Left kidney (tissue), 8 donors: ENCODE data around the gene LRMDA. TPM values are rescaled to one million over a fixed set of nuclear protein-coding genes. Genes with fewer than 3 reads are reported as not detected.

Source experiments
- DNase-seq: peaks from one replicate; pipeline ENCODE4 v3.0.0-alpha.2; 2013
- long read RNA-seq, 8 donors: transcript quantifications; one replicate each; lab custom pipeline, GENCODE V29; 2026
- polyA plus RNA-seq: library from polyadenylated mRNA; unstranded; fragments of 120-200 nt; gene quantifications from one replicate; pipeline ENCODE4 v1.2.1, GENCODE V29; 2013; ENCODE audit not compliant: insufficient read length

LRMDA gene
- 18.0 TPM for polyA plus RNA-seq
- long read RNA-seq, donor 1, transcript LRMDA-216 (3 exons, 393 nt), result major isoform, 14 of 14 reads
- long read RNA-seq, donor 1, partial matches to known transcripts, result 0 of 14 reads
- long read RNA-seq, donor 1, other reads (novel, unspliced or antisense), result 0 of 14 reads
- long read RNA-seq, donor 2, transcript LRMDA-216 (3 exons, 393 nt), result major isoform, 7 of 7 reads
- long read RNA-seq, donor 2, partial matches to known transcripts, result 0 of 7 reads
- long read RNA-seq, donor 2, other reads (novel, unspliced or antisense), result 0 of 7 reads
- long read RNA-seq, donor 3, transcript LRMDA-216 (3 exons, 393 nt), result major isoform, 7 of 7 reads
- long read RNA-seq, donor 3, partial matches to known transcripts, result 0 of 7 reads
- long read RNA-seq, donor 3, other reads (novel, unspliced or antisense), result 0 of 7 reads
- long read RNA-seq, donor 4, partial matches to known transcripts, result 0 of 1 reads
- long read RNA-seq, donor 4, other reads (novel, unspliced or antisense), result 0 of 1 reads
- long read RNA-seq, donor 5, transcript LRMDA-216 (3 exons, 393 nt), result major isoform, 21 of 21 reads
- long read RNA-seq, donor 5, partial matches to known transcripts, result 0 of 21 reads
- long read RNA-seq, donor 5, other reads (novel, unspliced or antisense), result 0 of 21 reads
- long read RNA-seq, donor 6, transcript LRMDA-216 (3 exons, 393 nt), result major isoform, 12 of 12 reads
- long read RNA-seq, donor 6, partial matches to known transcripts, result 0 of 12 reads
- long read RNA-seq, donor 6, other reads (novel, unspliced or antisense), result 0 of 12 reads
- long read RNA-seq, donor 7, transcript LRMDA-216 (3 exons, 393 nt), result major isoform, 10 of 10 reads
- long read RNA-seq, donor 7, partial matches to known transcripts, result 0 of 10 reads
- long read RNA-seq, donor 7, other reads (novel, unspliced or antisense), result 0 of 10 reads
- long read RNA-seq, donor 8, partial matches to known transcripts, result 0 of 4 reads
- long read RNA-seq, donor 8, other reads (novel, unspliced or antisense), result 0 of 4 reads

- DNase-seq, result no peak
Observed at GRCh38 chr10:75431180-75432111, at the start of gene LRMDA. Gene LRMDA, plus strand, starts transcription at chr10:75431624.

GRCh38 chr10:75386128-75386527, 45.3 kb upstream of the LRMDA start:
- DNase-seq, result no peak

GRCh38 chr10:75388082-75388481, 43.3 kb upstream of the LRMDA start:
- no peak for DNase-seq

DNA sequence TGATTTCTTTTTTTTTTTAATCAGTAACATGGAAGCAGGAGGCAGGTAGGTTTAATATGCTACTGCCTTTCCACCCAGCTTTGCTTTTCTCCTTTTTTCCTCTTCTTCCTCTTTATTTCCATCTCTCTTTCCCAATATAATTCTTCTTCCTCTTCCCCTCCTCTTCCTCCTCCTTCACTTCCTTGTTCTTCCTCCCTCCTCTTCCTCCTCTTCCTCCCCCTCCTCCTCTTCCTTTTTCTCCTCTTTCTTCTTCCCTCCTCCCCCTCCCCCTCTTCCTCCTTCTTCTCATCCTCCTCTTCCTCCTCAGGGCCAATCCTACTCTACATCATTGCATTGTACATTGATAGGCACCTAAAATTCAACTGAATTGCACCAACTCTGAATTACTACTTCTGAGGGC, 41.2 kb upstream of the LRMDA start:
- DNase-seq, result no peak

GRCh38 chr10:75392271-75392670, 39.2 kb upstream of the LRMDA start:
- no peak for DNase-seq

DNA sequence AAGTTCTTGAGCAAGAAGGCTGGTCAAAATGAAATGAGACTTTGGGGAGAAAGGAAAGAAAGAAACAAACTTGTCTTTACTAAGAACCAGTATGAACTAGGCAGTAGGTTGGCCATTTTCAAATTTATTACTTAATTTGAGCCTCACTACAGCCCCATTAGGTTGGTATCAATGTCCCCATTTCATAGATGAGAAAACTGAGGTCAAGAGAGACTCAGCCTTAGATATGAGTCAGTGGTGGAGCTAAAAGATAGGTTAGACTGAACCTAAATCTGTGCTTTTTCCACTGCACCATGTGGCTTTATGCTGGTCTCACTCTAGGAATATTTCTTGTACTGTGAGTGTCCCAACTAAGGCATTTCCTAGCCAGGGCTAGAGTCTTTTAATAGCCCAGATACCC, 38.7 kb upstream of the LRMDA start:
- DNase-seq, result no peak

DNA sequence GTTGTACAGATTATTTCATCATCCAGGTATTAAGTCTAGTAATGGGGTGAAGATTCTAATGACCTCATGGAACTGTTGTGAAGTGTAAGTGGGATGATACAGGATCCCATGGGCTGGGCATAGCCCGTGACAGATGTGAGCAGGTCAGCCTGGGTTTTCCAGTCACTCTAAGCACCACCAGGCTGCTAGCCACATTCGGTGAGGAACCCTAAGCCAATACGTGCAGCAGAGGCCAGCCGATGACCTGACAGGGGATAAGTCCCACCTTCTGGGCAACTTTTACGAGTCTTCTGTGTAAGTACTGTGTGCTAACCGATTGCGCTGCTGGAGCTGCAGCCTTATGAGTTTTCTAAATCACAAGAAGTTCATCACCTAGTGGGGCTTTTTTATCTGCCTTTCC, 37.2 kb upstream of the LRMDA start:
- no peak for DNase-seq

GRCh38 chr10:75395066-75395931, 36.1 kb upstream of the LRMDA start:
- DNase-seq, result peak; percentile 77

DNA sequence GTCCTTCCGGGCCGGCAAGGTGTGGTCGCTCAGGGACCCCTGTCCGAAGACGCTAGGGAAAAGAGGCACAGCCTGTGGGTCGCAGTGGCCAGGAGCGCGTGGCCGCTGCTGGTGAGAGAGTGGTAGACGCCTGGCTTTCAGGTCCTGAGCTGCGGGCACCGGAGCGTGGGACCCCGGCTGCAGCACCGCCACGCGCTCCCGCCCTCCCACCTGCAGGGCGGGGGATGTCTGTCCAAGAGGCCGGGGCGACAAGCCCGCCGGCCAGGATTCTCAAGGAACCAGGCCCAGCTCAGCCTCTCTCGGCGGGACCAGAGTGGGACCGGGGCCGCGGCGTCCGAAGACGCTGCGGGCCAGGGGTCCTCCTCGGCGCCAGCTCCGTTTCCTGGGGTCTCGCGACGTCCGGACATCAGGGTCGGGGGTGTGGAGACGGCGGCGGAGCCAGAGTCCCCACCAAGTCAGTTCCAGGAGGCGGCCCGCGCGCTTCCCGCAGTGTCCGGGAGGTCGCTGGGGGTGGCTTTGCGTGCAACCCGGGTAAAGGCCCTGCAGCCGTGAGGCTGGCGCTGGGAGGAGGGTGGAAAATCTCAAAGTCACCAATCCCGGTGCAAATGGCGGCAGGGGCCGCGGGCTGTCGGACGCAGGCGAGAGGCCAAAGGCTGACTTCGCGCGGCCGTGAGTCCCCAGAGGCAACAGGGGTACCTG, 35.3 kb upstream of the LRMDA start:
- DNase-seq, result peak; percentile 46

DNA sequence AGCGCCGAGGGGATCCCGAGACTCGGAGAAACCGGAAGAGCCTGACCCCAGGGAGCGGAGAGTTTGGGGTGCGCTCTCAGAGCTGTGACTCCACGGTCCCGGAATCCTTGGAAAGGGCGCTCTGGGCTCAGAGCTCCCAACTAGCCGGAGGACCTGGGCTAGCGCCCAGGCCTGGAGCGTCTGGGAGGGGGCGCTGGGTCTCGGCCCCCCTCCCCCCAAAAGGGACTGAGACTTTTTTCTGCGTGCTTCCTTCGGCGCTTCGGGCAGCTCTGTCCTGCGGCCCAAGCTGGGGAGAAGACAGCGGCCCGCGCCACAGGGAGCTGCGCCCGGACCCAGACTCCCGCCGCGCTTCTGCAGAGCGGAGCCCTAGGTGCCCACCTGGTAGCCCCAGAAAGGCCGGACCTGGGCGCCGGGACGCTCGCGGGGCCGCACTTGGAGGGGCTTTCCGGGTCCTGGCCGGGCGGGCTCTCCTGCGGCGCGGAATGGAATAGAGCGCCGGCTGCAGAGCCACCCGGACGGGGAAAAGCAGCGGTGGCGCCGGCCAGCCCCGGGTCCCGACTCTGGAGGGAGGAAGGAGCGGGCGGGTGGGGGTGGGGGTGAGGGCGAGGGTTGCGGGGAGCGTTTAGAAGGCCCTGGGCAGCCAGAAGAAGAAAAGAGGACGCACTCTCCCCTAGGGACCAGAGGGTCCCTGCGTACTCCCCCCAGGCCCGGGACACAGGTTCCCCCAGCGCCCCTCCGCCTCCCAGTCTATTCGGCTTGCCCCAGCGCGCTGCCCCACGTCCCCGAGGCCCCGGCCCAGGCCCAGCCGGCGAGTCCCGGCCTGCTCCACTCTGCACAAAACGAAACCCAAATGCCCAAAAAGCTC, 34.6 kb upstream of the LRMDA start:
- peak; percentile 55 for DNase-seq

DNA sequence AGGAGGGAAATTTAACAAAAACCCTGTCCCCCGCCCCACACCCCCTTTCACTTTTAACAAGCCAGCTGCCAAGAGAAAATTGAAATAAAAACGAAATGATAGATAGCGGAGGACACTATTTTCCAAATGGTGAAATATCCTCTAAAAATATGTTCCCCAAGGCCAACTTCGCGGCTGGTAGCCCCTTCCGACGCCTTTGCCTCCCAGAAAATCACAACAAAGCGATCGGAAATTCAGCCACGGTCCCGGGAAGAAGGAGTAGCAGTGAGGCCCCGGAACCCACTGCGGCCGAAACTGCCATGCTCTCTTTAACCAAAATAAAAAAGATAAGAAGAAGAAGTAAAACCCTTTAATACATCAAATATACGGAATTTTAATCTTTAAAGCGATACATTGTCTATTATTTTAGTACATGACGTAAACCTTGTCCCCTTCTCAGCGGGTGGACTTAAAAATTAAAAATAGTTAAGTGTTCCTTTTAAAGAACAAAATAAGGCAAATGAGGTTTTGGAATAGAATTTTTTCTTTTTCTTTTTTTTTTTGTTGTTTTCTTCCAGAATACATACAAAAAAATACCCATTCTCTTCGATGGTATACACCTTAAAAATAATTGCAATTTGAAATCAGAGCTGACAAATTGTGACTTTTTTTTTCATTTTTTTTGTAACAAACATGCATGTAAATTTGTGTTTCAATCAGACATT, 33.8 kb upstream of the LRMDA start:
- peak; percentile 38 for DNase-seq

DNA sequence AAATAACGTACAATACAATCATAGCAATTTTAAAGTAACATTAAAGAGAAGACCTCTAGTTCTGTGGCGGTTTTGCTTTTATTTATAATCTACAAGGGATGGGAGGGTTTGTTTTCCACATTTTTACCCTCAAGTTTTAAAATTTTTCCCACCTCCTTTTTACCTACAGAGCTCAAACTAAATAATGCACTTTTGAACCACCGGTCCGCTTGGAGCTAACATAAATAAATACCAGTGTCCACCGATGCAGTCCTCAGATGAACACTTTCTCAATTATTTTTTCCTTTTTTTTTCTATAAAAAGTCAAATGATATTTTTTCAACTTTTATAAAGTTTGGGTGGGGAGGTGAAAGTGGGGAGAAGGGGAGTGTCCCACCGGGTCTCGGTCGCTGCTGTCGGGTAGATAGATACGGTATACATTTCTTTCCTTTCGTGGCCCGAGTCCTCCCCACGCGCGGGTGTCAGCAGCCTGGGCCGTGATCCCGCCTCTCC, 33.2 kb upstream of the LRMDA start:
- DNase-seq, result peak; percentile 24

DNA sequence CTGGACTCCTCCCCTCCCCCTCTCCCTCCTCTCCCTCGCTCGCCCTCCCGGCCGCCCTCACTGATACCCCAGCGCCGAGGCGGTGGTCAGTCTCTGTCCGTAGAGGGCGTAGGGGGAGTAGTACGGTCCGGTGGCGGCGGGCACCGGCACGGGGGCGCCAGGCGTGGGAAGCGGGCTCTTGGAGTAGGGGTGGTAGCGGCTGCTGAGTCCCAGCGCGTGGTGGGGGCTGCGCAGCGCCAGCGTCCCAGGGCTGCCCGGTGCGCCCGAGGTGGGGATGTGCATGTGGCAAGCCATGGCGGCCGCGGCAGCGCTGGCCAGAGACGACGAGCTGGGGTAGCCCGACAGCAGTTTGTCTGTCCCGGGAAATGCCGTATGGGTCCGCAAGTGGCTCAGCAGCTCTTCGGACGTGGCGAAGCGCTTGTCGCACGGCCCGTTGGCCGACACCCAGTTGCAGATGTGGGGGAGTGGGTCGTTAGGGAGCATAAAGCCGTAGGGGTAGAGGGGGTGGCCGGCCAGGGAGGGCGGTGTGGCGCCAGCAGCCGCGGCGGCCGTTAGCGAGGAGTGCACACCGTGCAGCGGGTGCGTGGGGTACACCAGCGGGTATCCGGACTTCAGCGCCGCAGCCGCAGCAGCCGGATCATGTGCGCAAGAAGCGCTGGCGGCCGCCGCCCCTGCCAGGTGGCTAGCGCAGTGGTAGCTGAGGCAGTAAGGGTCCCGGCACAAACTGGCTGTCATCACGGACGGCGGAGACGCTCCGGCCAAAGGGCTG, 32.5 kb upstream of the LRMDA start:
- DNase-seq, result peak; percentile 37

DNA sequence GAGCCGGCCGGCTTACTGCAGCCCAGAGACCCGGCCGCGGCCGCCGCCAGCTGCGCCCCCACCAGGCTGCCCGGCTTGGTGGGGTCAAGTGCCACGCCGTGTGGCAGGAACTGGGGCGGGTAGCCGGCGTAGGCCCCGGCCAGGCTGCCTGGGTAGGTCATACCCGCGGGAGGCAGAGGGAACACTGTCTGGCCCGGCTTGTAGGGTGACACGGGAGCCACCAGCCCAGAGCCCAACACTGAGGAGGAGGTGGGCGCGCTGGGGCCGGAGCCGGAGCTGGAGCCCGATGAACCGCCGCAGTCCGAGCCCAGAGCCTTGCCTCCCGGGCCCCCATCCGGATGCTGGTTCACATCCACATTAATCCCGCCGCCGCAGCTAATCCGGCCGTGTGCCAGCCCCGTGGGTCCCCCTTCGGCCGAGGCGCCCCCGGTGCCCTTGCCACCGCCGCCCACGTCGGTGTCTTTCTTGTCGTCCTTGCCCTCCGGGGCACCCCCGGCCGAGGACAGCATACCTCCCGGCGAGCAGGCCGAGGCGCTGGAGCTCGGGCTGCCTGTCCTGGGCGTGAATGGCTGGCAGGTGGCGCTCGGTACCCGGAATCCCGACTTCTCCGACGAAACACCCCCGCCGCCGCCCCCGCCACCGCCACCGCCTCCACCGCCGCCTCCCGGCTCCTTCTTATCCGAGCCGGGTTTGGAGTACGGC, 31.8 kb upstream of the LRMDA start:
- DNase-seq, result peak; percentile 54

- no peak for DNase-seq
Observed at GRCh38 chr10:75400163-75400770, 31.2 kb upstream of the LRMDA start.
